PC-9 (cell line): ENCODE measurements around the gene SAP130. TPM values are rescaled to one million over a fixed set of nuclear protein-coding genes. Genes with fewer than 3 reads are reported as not detected.

Source experiments
- Bru-seq: library from RNA; stranded (reverse); fragments of 400-500 nt; gene quantifications from one replicate; lab custom pipeline; 2021; lab: Mats Ljungman, UMichigan
- BruChase-seq, 2 experiments: library from RNA; stranded (reverse); fragments of 400-500 nt; gene quantifications; one replicate each; lab custom pipeline; 2021; lab: Mats Ljungman, UMichigan
- BruUV-seq: library from RNA; stranded (reverse); fragments of 400-500 nt; replicated peaks from 2 replicates; lab custom pipeline; 2021; lab: Mats Ljungman, UMichigan
- CTCF ChIA-PET: fragments of 300-600 bp; sonication (Branson Sonifier 250); formaldehyde crosslinking; loops from one replicate; lab custom pipeline; 2022; ENCODE audit warnings: antibody characterized with exemption; lab: Charles Lee
- POLR2A ChIA-PET: fragments of 300-600 bp; sonication (Branson Sonifier 250); formaldehyde crosslinking; loops from one replicate; lab custom pipeline; 2022; ENCODE audit warnings: antibody characterized with exemption; ENCODE audit not compliant: unreplicated experiment; lab: Charles Lee
- DNase-seq, 2 experiments: peaks; one replicate each; pipeline versions ENCODE4 v3.0.0 to v3.0.0-alpha.2; 2015 to 2022; ENCODE audit warnings: mixed read lengths in 1 of 2
- H2AFZ ChIP-seq: fragments of 200-600 bp; sonication (generic); 2 replicates; pipeline ENCODE4 v1.8.1; 2017; ENCODE audit warnings: antibody characterized with exemption
- H3F3A ChIP-seq: fragments of 200-600 bp; sonication (generic); 2 replicates; pipeline ENCODE4 v1.8.1; 2017; ENCODE audit warnings: antibody characterized with exemption, mild to moderate bottlenecking, low read depth; ENCODE audit not compliant: insufficient read depth
- H3K27ac ChIP-seq: fragments of 200-600 bp; sonication (generic); 2 replicates; pipeline ENCODE4 v1.6.1; 2016; ENCODE audit warnings: mixed run types
- H3K27me3 ChIP-seq: fragments of 200-600 bp; sonication (generic); 2 replicates; pipeline ENCODE4 v1.6.1; 2016; ENCODE audit warnings: low read depth, mixed run types; ENCODE audit not compliant: insufficient read depth
- H3K36me3 ChIP-seq: fragments of 200-600 bp; sonication (generic); 2 replicates; pipeline ENCODE4 v1.6.1; 2016; ENCODE audit warnings: low read depth, mixed run types
- H3K4me1 ChIP-seq: fragments of 200-600 bp; sonication (generic); replicated peaks from 2 replicates; pipeline ENCODE4 v1.6.1; 2016; ENCODE audit warnings: mixed run types; ENCODE audit not compliant: insufficient read depth
- H3K4me2 ChIP-seq: fragments of 200-600 bp; sonication (generic); 2 replicates; pipeline ENCODE4 v1.6.1; 2017; ENCODE audit warnings: mixed run types
- H3K4me3 ChIP-seq: fragments of 200-600 bp; sonication (generic); 2 replicates; pipeline ENCODE4 v1.6.1; 2016; ENCODE audit warnings: mixed run types
- H3K79me2 ChIP-seq: fragments of 200-600 bp; sonication (generic); 2 replicates; pipeline ENCODE4 v1.6.1; 2017; ENCODE audit warnings: low read depth, mixed run types
- H3K9me2 ChIP-seq: fragments of 200-600 bp; sonication (generic); 2 replicates; pipeline ENCODE4 v1.8.1; 2017; ENCODE audit warnings: mild to moderate bottlenecking; ENCODE audit not compliant: insufficient read depth
- H3K9me3 ChIP-seq: fragments of 200-600 bp; sonication (generic); 2 replicates; pipeline ENCODE4 v1.8.1; 2016; ENCODE audit warnings: low read depth; ENCODE audit not compliant: insufficient read depth
- H4K20me1 ChIP-seq: fragments of 200-600 bp; sonication (generic); 2 replicates; pipeline ENCODE4 v1.8.1; 2017; ENCODE audit not compliant: insufficient read depth
- EZH2 ChIP-seq: fragments of 200-600 bp; sonication (generic); IDR thresholded peaks from 2 replicates; pipeline ENCODE4 v1.8.0; 2017; ENCODE audit warnings: antibody characterized with exemption, low read depth
- intact Hi-C: fragments of 100-400 bp; cut with micrococcal nuclease; formaldehyde crosslinking; loops from one replicate; pipeline ENCODE4 v1.10.0; 2022; ENCODE audit not compliant: unreplicated experiment
- long read RNA-seq: library from polyadenylated mRNA; stranded (forward); transcript quantifications from one replicate; pipeline ENCODE4 v2.0.0, GENCODE V29; 2022
- total RNA-seq: library from RNA; stranded (reverse); gene quantifications from 2 replicates; pipeline ENCODE4 v1.2.3, GENCODE V29; 2021
- TF ChIP-seq, protein P1 (sequence below): fragments of 200-600 bp; sonication (generic); conservative IDR thresholded peaks from 2 replicates; pipeline ENCODE4 v1.6.1; 2017; ENCODE audit warnings: mixed run types, antibody characterized with exemption, mild to moderate bottlenecking, moderate library complexity

Gene SAP130
- 27.2 and 33.9 TPM in 2 replicates for total RNA-seq
- percentile 85 among the genes with signal in this experiment for Bru-seq, nascent RNA
- BruChase-seq, experiment 1, labeled RNA remaining after a 2-hour chase: percentile 70 among the genes with signal in this experiment
- percentile 80 among the genes with signal in this experiment for BruChase-seq, experiment 2, labeled RNA remaining after a 6-hour chase
- long read RNA-seq, partial matches to known transcripts: 6 of 11 reads
- long read RNA-seq, other reads (novel, unspliced or antisense): 5 of 11 reads

GRCh38 chr2:128027801-128028667, at the start of gene SAP130:
SAP130 (minus strand) TSS chr2:128028059; CDS start chr2:128026292, 1,767 bp downstream.
- Histone ChIP-seq H4K20me1 (peaks cover 20% of the 10 kb centered on the region), H3K36me3 (0 out of 2 replicates have a peak, but pooled peaks cover 4% of the 10 kb centered on the region), H3K27me3 (no peaks in the 10 kb centered on the region), H3K9me3 (peaks cover 8% of the 10 kb centered on the region; the same call in 1 of the 2 replicates), H3K79me2 (peaks cover 36% of the 10 kb centered on the region), H3K4me1 (peaks cover 17% of the 10 kb centered on the region), H3K4me3 (peak within 1 kb of the TSS; percentile 98), H3K4me2 (peak within 1 kb of the TSS; percentile 90), H2AFZ (peak within 1 kb of the TSS; percentile 93), H3F3A (peaks cover 18% of the 10 kb centered on the region), H3K27ac (peak within 1 kb of the TSS; percentile 28; the same call in 1 of the 2 replicates), H3K9me2 (no peaks in the 10 kb centered on the region)
- peak; percentile 91 to 99 for DNase-seq
- TF ChIP-seq EZH2: no peak
- TF ChIP-seq, protein P1, sequence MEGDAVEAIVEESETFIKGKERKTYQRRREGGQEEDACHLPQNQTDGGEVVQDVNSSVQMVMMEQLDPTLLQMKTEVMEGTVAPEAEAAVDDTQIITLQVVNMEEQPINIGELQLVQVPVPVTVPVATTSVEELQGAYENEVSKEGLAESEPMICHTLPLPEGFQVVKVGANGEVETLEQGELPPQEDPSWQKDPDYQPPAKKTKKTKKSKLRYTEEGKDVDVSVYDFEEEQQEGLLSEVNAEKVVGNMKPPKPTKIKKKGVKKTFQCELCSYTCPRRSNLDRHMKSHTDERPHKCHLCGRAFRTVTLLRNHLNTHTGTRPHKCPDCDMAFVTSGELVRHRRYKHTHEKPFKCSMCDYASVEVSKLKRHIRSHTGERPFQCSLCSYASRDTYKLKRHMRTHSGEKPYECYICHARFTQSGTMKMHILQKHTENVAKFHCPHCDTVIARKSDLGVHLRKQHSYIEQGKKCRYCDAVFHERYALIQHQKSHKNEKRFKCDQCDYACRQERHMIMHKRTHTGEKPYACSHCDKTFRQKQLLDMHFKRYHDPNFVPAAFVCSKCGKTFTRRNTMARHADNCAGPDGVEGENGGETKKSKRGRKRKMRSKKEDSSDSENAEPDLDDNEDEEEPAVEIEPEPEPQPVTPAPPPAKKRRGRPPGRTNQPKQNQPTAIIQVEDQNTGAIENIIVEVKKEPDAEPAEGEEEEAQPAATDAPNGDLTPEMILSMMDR: no peak
- intact Hi-C loops: loop anchor here (1.0 to 5.0 kb wide), 3 partner anchors 63 to 279 kb away; partner anchors contain the start of genes POLR2D and UGGT1
- TSS peak; percentile 51 for BruUV-seq
- ChIA-PET POLR2A (interaction anchor here (0.7 kb wide), 1 partner anchor 562 kb away, joined by 5 read pairs; no protein-coding TSS in a partner anchor), CTCF (interaction anchor here (0.6 to 0.7 kb wide), 2 partner anchors 63 to 120 kb away, joined by 5 to 6 read pairs; partner anchors contain the start of gene UGGT1)

- Histone ChIP-seq H2AFZ (no peak overlapping the region), H3K36me3 (no peaks in the 10 kb centered on the region), H3K27me3 (peaks cover 15% of the 10 kb centered on the region), H3K9me3 (no peaks in the 10 kb centered on the region), H3K4me2 (no peak overlapping the region), H4K20me1 (no peaks in the 10 kb centered on the region), H3K79me2 (no peaks in the 10 kb centered on the region), H3F3A (no peaks in the 10 kb centered on the region), H3K4me1 (no peaks in the 10 kb centered on the region), H3K9me2 (no peaks in the 10 kb centered on the region), H3K27ac (no peak overlapping the region), H3K4me3 (no peak overlapping the region)
- no TSS peak for BruUV-seq
- CTCF ChIA-PET: no interaction called here
- TF ChIP-seq, protein P1: no peak
- no peak for TF ChIP-seq EZH2
- intact Hi-C loops: no loop called here
- POLR2A ChIA-PET: no interaction called here
- DNase-seq: no peak
Observed at GRCh38 chr2:128076461-128077106, 48.7 kb upstream of the SAP130 start.

GRCh38 chr2:128073278-128073677, 45.4 kb upstream of the SAP130 start:
- ChIA-PET CTCF (no interaction called here), POLR2A (no interaction called here)
- intact Hi-C loops: no loop called here
- Histone ChIP-seq H3K4me3 (no peak overlapping the region), H3K4me1 (no peaks in the 10 kb centered on the region), H3F3A (no peaks in the 10 kb centered on the region), H3K79me2 (no peaks in the 10 kb centered on the region), H3K36me3 (no peaks in the 10 kb centered on the region), H3K9me3 (no peaks in the 10 kb centered on the region), H4K20me1 (no peaks in the 10 kb centered on the region), H2AFZ (no peak overlapping the region), H3K27ac (no peak overlapping the region), H3K27me3 (no peaks in the 10 kb centered on the region), H3K4me2 (no peak overlapping the region), H3K9me2 (no peaks in the 10 kb centered on the region)
- TF ChIP-seq EZH2: no peak
- TF ChIP-seq, protein P1: no peak
- BruUV-seq: no TSS peak
- no peak for DNase-seq
